ENCODE results near the gene SPTBN1. TPM values are rescaled to one million over a fixed set of nuclear protein-coding genes. Genes with fewer than 3 reads are reported as not detected.

SPTBN1 gene
- total and polyA plus RNA-seq, 2 of the 4 experiments (the other 2 are of a cell fraction), result 49.1 to 241 TPM

- no peak overlapping the region for H4K5ac ChIP-seq (ENCODE audit: low read depth, low read length)
- POLR2A ChIA-PET (ENCODE audit: unreplicated experiment), result no interaction called here
- H2BK15ac ChIP-seq (ENCODE audit: low read depth, low read length), result no peak overlapping the region
- no peak overlapping the region for H2AK9ac ChIP-seq (replicated peaks; ENCODE audit: low read depth, low read length, poor library complexity)
- no peak overlapping the region for H3K23ac ChIP-seq (ENCODE audit: low read depth, low read length)
- H3K79me1 ChIP-seq (ENCODE audit: low read depth in 1 of 2, low read length in 2 of 2), result peaks cover 35 to 79% of the 10 kb centered on the region in 2 experiments
- H2AFZ ChIP-seq (replicated peaks; ENCODE audit: low read length, poor library complexity), result no peak overlapping the region
- peaks cover 12% of the 10 kb centered on the region for H3K4me1 ChIP-seq (ENCODE audit: control insufficient read depth, insufficient read depth, low read length)
- no peak overlapping the region for H3K18ac ChIP-seq (ENCODE audit: low read depth, low read length)
- intact Hi-C loops (cut with micrococcal nuclease) (loop anchor here (1.0 to 10.0 kb wide), 4 partner anchors 65 to 415 kb away; partner anchors contain the start of gene SPTBN1), in situ Hi-C loops (cut with MboI; ENCODE audit: low sequenced_read_pairs) (loop anchor here (10.0 kb wide), 1 partner anchor 182 kb away; no protein-coding TSS in a partner anchor), dilution Hi-C loops (cut with HindIII; ENCODE audit: low sequenced_read_pairs, unreplicated experiment) (no loop called here)
- CTCF ChIA-PET, result interaction anchor here (0.6 to 2.1 kb wide), 4 partner anchors 36 to 638 kb away, joined by 3 to 6 read pairs (median 4); no protein-coding TSS in a partner anchor
- H3K27me3 ChIP-seq (ENCODE audit: control insufficient read depth, insufficient read depth, low read length), result no peaks in the 10 kb centered on the region
- ATAC-seq (ENCODE audit: low read depth), result no peak
- no peak overlapping the region for H2AK5ac ChIP-seq (ENCODE audit: low read depth, low read length)
- no peak overlapping the region for H3K4me3 ChIP-seq (ENCODE audit: insufficient read depth, low read depth, low read length)
- H3K9me1 ChIP-seq (ENCODE audit: insufficient read depth, low read length), result peaks cover 13% of the 10 kb centered on the region
- peak; percentile 59 for DNase-seq
- H3K36me3 ChIP-seq (ENCODE audit: control insufficient read depth, insufficient read depth, low read length), result peaks cover 11% of the 10 kb centered on the region
- H3K27ac ChIP-seq (ENCODE audit: insufficient read depth, low read length), result no peak overlapping the region
- H2BK120ac ChIP-seq (ENCODE audit: low read depth, low read length), result no peak overlapping the region
- H3K9ac ChIP-seq (ENCODE audit: low read depth, low read length), result no peak overlapping the region
- H3K56ac ChIP-seq (ENCODE audit: extremely low read depth, insufficient read depth, low read length), result no peak overlapping the region
- no peak overlapping the region for H4K8ac ChIP-seq (ENCODE audit: low read depth in 2 of 2, low read length in 2 of 2)
- no TSS peak for BruUV-seq (replicated peaks)
- no peaks in the 10 kb centered on the region for H3K9me3 ChIP-seq (ENCODE audit: control insufficient read depth, insufficient read depth, low read length)
- H2BK20ac ChIP-seq (ENCODE audit: low read depth, low read length), result no peak overlapping the region
- H2BK5ac ChIP-seq (ENCODE audit: low read depth, low read length, poor library complexity, severe bottlenecking), result no peak overlapping the region
- no peak overlapping the region for H4K91ac ChIP-seq (ENCODE audit: insufficient read depth, low read depth, low read length)
- no peak overlapping the region for H3K14ac ChIP-seq (replicated peaks; ENCODE audit: low read depth, low read length)
- no CpG with 5 or more reads among the region's 5 CpGs for WGBS, 2 experiments (ENCODE audit: extremely low coverage in 2 of 2, insufficient read length in 1 of 2)
- no peak for TF ChIP-seq CEBPB (IDR thresholded peaks at IDR 0.05; ENCODE audit: low read depth, low read length)
- TF ChIP-seq RCOR1 (IDR thresholded peaks at IDR 0.05; ENCODE audit: insufficient replicate concordance, low read length), result no peak
- peak; percentile 61 for TF ChIP-seq CTCF (conservative IDR thresholded peaks at IDR 0.05; ENCODE audit: low read depth, low read length)
- TF ChIP-seq RAD21 (IDR thresholded peaks at IDR 0.05; ENCODE audit: low read length), result peak; percentile 75
- peak; percentile 69 for TF ChIP-seq SMC3 (IDR thresholded peaks at IDR 0.05; ENCODE audit: low read depth, low read length)
- H3K4ac ChIP-seq (ENCODE audit: low read depth, low read length), result no peak overlapping the region
- no peak overlapping the region for H3K4me2 ChIP-seq (ENCODE audit: low read depth, low read length)
- peaks cover 37% of the 10 kb centered on the region for H4K20me1 ChIP-seq (ENCODE audit: insufficient read depth, low read length)
Observed at GRCh38 chr2:54522624-54523281, 66.6 kb downstream of the SPTBN1 start.

Measured in IMR-90 (cell line).